Gastrocnemius medialis (tissue), 4 donors: Measurements from ENCODE around the gene C5orf24. TPM values are rescaled to one million over a fixed set of nuclear protein-coding genes. Genes with fewer than 3 reads are reported as not detected.
"Not testable (repeated sequence)": the region's sequence is repeated elsewhere in the genome, so short reads cannot be mapped to it uniquely, and the experiment has no call there.

Source experiments
- ATAC-seq, 2 donors: fragments of 150-250 bp; one replicate each; pipeline ENCODE4 v1.9.1; 2016
- DNase-seq, 2 donors: peaks; one replicate each; pipeline ENCODE4 v3.0.0-alpha.2; 2019
- H3K27ac ChIP-seq, 4 donors: fragments of 200-600 bp; sonication (generic); 1 replicate in 1 of 4; 2 replicates in 3 of 4; pipeline ENCODE4 v1.5.1; 2016 to 2018; ENCODE audit warnings: mild to moderate bottlenecking in 2 of 4, moderate library complexity in 1 of 4
- H3K27me3 ChIP-seq, 3 donors: fragments of 200-600 bp; sonication (generic) in 2 of 3; 1 replicate in 1 of 3; 2 replicates in 2 of 3; pipeline versions ENCODE4 v1.5.1 to v1.6.0; 2016 to 2019; ENCODE audit warnings: mild to moderate bottlenecking in 1 of 3, moderate library complexity in 1 of 3
- H3K36me3 ChIP-seq, 2 donors: fragments of 200-600 bp; sonication (generic) in 1 of 2; one replicate each; pipeline ENCODE4 v1.5.1; 2017 to 2018
- H3K4me1 ChIP-seq, 2 donors: fragments of 200-600 bp; sonication (generic) in 1 of 2; one replicate each; pipeline ENCODE4 v1.5.1; 2016 to 2017; ENCODE audit warnings: mild to moderate bottlenecking in 2 of 2
- H3K4me3 ChIP-seq, 4 donors: fragments of 200-600 bp; sonication (generic) in 3 of 4; 1 replicate in 1 of 4; 2 replicates in 3 of 4; pipeline ENCODE4 v1.5.1; 2016 to 2019; ENCODE audit warnings: mild to moderate bottlenecking in 2 of 4
- H3K9me3 ChIP-seq, 3 donors: fragments of 200-600 bp; sonication (generic) in 2 of 3; 1 replicate in 1 of 3; 2 replicates in 2 of 3; pipeline ENCODE4 v1.5.1; 2016 to 2019
- CTCF ChIP-seq, 5 experiments: fragments of 450-650 bp in 3 of 5; fragments of 200-600 bp in 2 of 5; sonication (generic) in 2 of 5; IDR thresholded peaks in 4 of 5; conservative IDR thresholded peaks in 1 of 5; 1 replicate in 4 of 5; 2 replicates in 1 of 5; pipeline ENCODE4 v1.5.1; 2016 to 2019; ENCODE audit warnings: antibody characterized with exemption in 5 of 5, mild to moderate bottlenecking in 3 of 5, moderate library complexity in 3 of 5
- POLR2A ChIP-seq, 2 donors: fragments of 450-650 bp; IDR thresholded peaks; one replicate each; pipeline ENCODE4 v1.6.1; 2017; ENCODE audit warnings: antibody characterized with exemption in 2 of 2, mild to moderate bottlenecking in 2 of 2, moderate library complexity in 2 of 2
- in situ Hi-C, 4 donors: fragments of 200-750 bp; cut with MboI; loops; one replicate each; pipeline versions ENCODE4 v1.15.0 to v1.8.0; 2017; ENCODE audit warnings: low sequenced_read_pairs in 4 of 4
- intact Hi-C: fragments of 100-400 bp; cut with DNase I; formaldehyde crosslinking; loops from one replicate; pipeline ENCODE4 v1.15.1; 2023; ENCODE audit warnings: low total_unique reads
- total RNA-seq, 4 donors: library from RNA; depleted of rRNA; stranded (reverse); fragments of >200 nt; gene quantifications; one replicate each; pipeline versions ENCODE4 v1.1.0 to v1.2.3, GENCODE V29; 2016

The C5orf24 gene
- total RNA-seq, 4 donors from 2014 or later = 17.3 to 32.8 (median 23.4) TPM

GRCh38 chr5:134879456-134879855 lies 33.7 kb downstream of the C5orf24 start:
- DNase-seq (no peak), ATAC-seq (no peak)
- H3K4me3 ChIP-seq = no peak overlapping the region
- intact Hi-C loops = no loop called here
- no peaks in the 10 kb centered on the region for H3K27me3 ChIP-seq
- no peaks in the 10 kb centered on the region for H3K36me3 ChIP-seq
- no peak overlapping the region for H3K27ac ChIP-seq
- H3K9me3 ChIP-seq = no peaks in the 10 kb centered on the region
- in situ Hi-C loops = loop anchor here in 1 of 4 donors (25.0 kb wide), 1 partner anchor 492 kb away; no protein-coding TSS in a partner anchor
- peaks cover 14 to 17% of the 10 kb centered on the region in 2 donors for H3K4me1 ChIP-seq
- TF ChIP-seq CTCF (IDR thresholded peaks at IDR 0.05 in 4 of 5, conservative IDR thresholded peaks at IDR 0.05 in 1 of 5) (no peak), POLR2A (IDR thresholded peaks at IDR 0.05) (no peak)

- H3K36me3 ChIP-seq, H3K9me3 ChIP-seq, H3K4me1 ChIP-seq, H3K27me3 ChIP-seq, DNase-seq, ATAC-seq, H3K4me3 ChIP-seq, intact Hi-C loops, H3K27ac ChIP-seq: not testable (repeated sequence)
- in situ Hi-C loops = loop anchor here in 1 of 4 donors (25.0 kb wide), 1 partner anchor 494 kb away; no protein-coding TSS in a partner anchor
These were observed 35.2 kb downstream of the C5orf24 start for GRCh38 chr5:134880937-134881336.

- H3K9me3 ChIP-seq, H3K4me1 ChIP-seq, ATAC-seq, H3K36me3 ChIP-seq, H3K27ac ChIP-seq, DNase-seq, H3K4me3 ChIP-seq, H3K27me3 ChIP-seq, intact Hi-C loops: not testable (repeated sequence)
- in situ Hi-C loops = loop anchor here in 1 of 4 donors (25.0 kb wide), 1 partner anchor 494 kb away; no protein-coding TSS in a partner anchor
These were observed 35.9 kb downstream of the C5orf24 start for GRCh38 chr5:134881711-134882110.

- Histone ChIP-seq H3K9me3 (no peaks in the 10 kb centered on the region), H3K27me3 (no peaks in the 10 kb centered on the region), H3K4me3 (no peak overlapping the region), H3K27ac (no peak overlapping the region), H3K36me3 (peaks cover 0 to 10% of the 10 kb centered on the region in 2 donors), H3K4me1 (no peaks in the 10 kb centered on the region)
- TF ChIP-seq CTCF (IDR thresholded peaks at IDR 0.05 in 4 of 5, conservative IDR thresholded peaks at IDR 0.05 in 1 of 5) (no peak), POLR2A (IDR thresholded peaks at IDR 0.05) (no peak)
- ATAC-seq (no peak), DNase-seq (no peak)
- in situ Hi-C loops = loop anchor here in 1 of 4 donors (25.0 kb wide), 1 partner anchor 500 kb away; no protein-coding TSS in a partner anchor
- intact Hi-C loops = no loop called here
These were observed 41.9 kb downstream of the C5orf24 start for GRCh38 chr5:134887593-134888159.

GRCh38 chr5:134889335-134889734 lies 43.6 kb downstream of the C5orf24 start:
- peaks cover 0 to 16% of the 10 kb centered on the region in 2 donors for H3K36me3 ChIP-seq
- H3K9me3 ChIP-seq = no peaks in the 10 kb centered on the region
- no peaks in the 10 kb centered on the region for H3K4me1 ChIP-seq
- no peak for TF ChIP-seq CTCF (IDR thresholded peaks at IDR 0.05 in 4 of 5, conservative IDR thresholded peaks at IDR 0.05 in 1 of 5)
- TF ChIP-seq POLR2A (IDR thresholded peaks at IDR 0.05) = no peak
- H3K27me3 ChIP-seq = no peaks in the 10 kb centered on the region
- DNase-seq (no peak), ATAC-seq (no peak)
- no peak overlapping the region for H3K27ac ChIP-seq
- intact Hi-C loops = no loop called here
- in situ Hi-C loops = loop anchor here in 1 of 4 donors (25.0 kb wide), 1 partner anchor 502 kb away; no protein-coding TSS in a partner anchor
- H3K4me3 ChIP-seq = no peak overlapping the region
